DMS153 treated with DMSO at 0.1 percent for 48 hours (cell line): ENCODE data around the gene DNLZ.
"Not testable (repeated sequence)": the region's sequence is repeated elsewhere in the genome, so short reads cannot be mapped to it uniquely, and the experiment has no call there.

ENCODE experiments used
- DNase-seq: peaks from one replicate; lab custom pipeline; 2025; ENCODE audit not compliant: unreplicated experiment; lab: John Stamatoyannopoulos, UW

DNLZ gene

GRCh38 chr9:136361754-136362449 is 1.6 kb downstream of the DNLZ start:
- DNase-seq = no peak

- no peak for DNase-seq
These were observed 2.3 kb downstream of the DNLZ start for GRCh38 chr9:136361047-136361753.

- DNase-seq = no peak
These were observed 3.5 kb downstream of the DNLZ start for GRCh38 chr9:136359774-136360718.

- DNase-seq = no peak
These were observed 4.7 kb downstream of the DNLZ start for GRCh38 chr9:136358888-136359287.

GRCh38 chr9:136358016-136358415 is 5.5 kb downstream of the DNLZ start:
- no peak for DNase-seq

- no peak for DNase-seq
These were observed 6.3 kb downstream of the DNLZ start for GRCh38 chr9:136357202-136357725.

GRCh38 chr9:136355616-136356557 is 7.7 kb downstream of the DNLZ start:
- no peak for DNase-seq

- no peak for DNase-seq
These were observed 8.9 kb downstream of the DNLZ start for GRCh38 chr9:136354592-136355085.

GRCh38 chr9:136353757-136354488 is 9.6 kb downstream of the DNLZ start:
- no peak for DNase-seq

- no peak for DNase-seq
These were observed 10.5 kb downstream of the DNLZ start for GRCh38 chr9:136353088-136353487.

- no peak for DNase-seq
These were observed 10.9 kb downstream of the DNLZ start for GRCh38 chr9:136352682-136353081.

GRCh38 chr9:136351868-136352267 is 11.7 kb downstream of the DNLZ start:
- DNase-seq = not testable (repeated sequence)

GRCh38 chr9:136351252-136351800 is 12.2 kb downstream of the DNLZ start:
- DNase-seq = no peak

GRCh38 chr9:136349546-136349945 is 14.0 kb downstream of the DNLZ start:
- no peak for DNase-seq

GRCh38 chr9:136348691-136349090 is 14.9 kb downstream of the DNLZ start:
- DNase-seq = no peak

GRCh38 chr9:136347472-136348256 is 15.9 kb downstream of the DNLZ start:
- DNase-seq = no peak

- no peak for DNase-seq
These were observed 16.5 kb downstream of the DNLZ start for GRCh38 chr9:136346927-136347465.

- no peak for DNase-seq
These were observed 17.4 kb downstream of the DNLZ start for GRCh38 chr9:136346157-136346481.
